ENCODE results near the gene UBE2Q1.

Gene UBE2Q1

DNA sequence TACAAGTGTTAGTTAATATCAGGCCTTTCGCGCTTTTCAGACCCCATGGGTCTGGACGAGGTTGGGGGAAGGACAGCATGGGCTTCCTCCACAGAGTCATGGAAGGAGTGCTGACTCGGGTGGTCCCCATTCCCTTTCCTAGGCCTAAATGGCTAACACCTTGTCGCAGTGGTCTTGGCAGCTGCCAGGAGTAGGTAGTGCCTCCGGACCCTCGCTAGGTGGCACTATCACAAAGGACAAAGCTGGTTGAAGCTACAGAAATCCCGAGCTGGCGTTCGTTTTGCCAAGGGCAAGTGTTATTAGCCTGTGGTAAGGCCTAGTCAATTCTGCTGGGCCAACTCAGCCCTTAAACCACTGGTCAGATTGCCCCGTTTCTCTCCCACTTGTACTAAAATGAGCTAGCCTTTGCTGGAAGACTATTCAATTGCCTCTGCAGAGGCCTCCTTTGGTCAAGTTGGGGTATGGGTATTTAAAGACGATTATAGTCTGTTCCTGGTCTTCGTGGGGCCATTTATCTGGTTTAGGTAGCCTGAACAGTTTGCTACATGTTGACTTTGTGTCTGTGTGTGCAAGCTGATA is 1.1 kb upstream of the UBE2Q1 start:
- TF ChIP-seq, protein P1, sequence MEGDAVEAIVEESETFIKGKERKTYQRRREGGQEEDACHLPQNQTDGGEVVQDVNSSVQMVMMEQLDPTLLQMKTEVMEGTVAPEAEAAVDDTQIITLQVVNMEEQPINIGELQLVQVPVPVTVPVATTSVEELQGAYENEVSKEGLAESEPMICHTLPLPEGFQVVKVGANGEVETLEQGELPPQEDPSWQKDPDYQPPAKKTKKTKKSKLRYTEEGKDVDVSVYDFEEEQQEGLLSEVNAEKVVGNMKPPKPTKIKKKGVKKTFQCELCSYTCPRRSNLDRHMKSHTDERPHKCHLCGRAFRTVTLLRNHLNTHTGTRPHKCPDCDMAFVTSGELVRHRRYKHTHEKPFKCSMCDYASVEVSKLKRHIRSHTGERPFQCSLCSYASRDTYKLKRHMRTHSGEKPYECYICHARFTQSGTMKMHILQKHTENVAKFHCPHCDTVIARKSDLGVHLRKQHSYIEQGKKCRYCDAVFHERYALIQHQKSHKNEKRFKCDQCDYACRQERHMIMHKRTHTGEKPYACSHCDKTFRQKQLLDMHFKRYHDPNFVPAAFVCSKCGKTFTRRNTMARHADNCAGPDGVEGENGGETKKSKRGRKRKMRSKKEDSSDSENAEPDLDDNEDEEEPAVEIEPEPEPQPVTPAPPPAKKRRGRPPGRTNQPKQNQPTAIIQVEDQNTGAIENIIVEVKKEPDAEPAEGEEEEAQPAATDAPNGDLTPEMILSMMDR (IDR thresholded peaks at IDR 0.05; ENCODE audit: low read depth, low read length, missing control alignments): peak; percentile 95
- Histone ChIP-seq H3K27ac (peak overlapping the region; percentile 78), H3K36me3 (replicated peaks) (peaks cover 12% of the 10 kb centered on the region), H3K27me3 (replicated peaks) (no peaks in the 10 kb centered on the region), H3K4me3 (ENCODE audit: low read depth, low read length) (peak overlapping the region; percentile 64)
- in situ Hi-C loops (cut with HindIII; ENCODE audit: low pct_ligation_motif_present, low sequenced_read_pairs): no loop called here
- peak; percentile 87 for DNase-seq

DNA sequence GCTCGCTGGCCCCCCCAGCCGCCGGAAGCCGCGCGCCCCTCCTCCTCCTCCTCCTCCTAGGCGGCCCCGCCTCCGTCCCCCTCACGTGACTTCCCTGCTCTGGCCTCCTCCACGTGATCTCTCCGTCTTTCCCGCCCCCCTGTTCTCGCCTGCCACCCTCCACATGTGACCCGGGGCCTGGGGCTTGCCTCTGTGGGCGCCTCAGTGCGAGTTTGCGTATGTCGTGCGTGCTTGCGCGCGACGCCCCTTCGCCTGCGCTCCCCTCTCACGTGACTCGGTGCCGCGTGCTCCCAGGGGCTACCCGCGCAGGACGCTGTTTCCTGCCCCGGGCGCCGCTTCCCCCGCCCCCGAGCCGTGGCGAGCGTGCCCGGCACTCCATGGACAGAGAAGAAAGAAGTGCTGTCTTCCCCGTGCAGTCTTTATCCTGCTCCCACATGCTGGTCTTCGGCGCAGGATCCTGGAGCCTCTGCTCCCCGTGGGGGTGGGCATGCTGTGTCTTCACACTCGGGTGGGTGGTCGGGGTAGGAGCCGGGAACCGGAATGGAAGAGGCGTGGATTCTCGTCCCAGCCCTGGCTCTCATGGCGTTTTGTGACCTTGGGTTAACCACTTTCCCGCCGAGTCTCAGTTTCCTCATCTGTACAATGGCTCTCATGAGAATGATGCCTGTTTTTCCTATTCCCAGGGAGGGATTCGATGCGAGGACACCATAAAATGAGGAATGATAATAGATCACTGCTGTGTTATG is 431 bp upstream of the UBE2Q1 start:
- H3K4me3 ChIP-seq (ENCODE audit: low read depth, low read length): peak overlapping the region; percentile 64
- DNase-seq: peak; percentile 96
- H3K27me3 ChIP-seq (replicated peaks): no peaks in the 10 kb centered on the region
- TF ChIP-seq, protein P1 (IDR thresholded peaks at IDR 0.05; ENCODE audit: low read depth, low read length, missing control alignments): no peak
- in situ Hi-C loops (cut with HindIII; ENCODE audit: low pct_ligation_motif_present, low sequenced_read_pairs): no loop called here
- H3K36me3 ChIP-seq (replicated peaks): peaks cover 17% of the 10 kb centered on the region
- peak overlapping the region; percentile 78 for H3K27ac ChIP-seq

DNA sequence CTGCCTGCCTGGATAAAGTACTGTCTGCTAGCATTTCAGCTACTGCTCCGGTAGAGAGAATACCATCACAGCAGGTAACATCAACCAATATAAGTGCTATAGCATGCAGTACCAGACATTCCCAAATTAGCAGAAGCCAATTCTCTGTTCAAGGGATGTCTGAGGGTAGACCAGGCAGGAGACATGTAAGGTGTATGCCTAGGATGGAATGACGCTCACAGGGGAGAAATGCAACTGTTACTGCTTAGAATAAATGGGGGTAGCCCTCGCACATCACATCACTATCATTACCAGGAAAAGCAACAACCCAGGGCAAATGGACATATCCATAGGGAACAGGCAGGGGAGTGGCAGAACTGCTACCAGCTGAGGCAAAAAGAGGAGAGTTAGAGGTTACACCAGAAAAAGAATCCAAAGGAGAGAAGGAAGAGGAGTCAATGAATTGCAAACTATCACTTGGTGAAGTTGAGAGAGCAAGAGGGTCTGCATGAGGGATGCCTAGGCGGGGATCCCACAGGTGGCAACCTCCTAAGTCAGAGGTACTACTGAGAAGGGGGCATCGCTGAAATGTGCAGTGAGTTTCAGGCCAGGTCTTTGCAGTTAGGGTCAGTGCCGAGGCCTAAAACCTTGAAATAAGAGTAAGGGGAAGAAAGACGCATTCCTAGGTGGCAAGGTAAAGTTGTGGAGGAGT is 1.1 kb downstream of the UBE2Q1 start:
- Histone ChIP-seq H3K27ac (no peak overlapping the region), H3K27me3 (replicated peaks) (no peaks in the 10 kb centered on the region), H3K4me3 (ENCODE audit: low read depth, low read length) (peak overlapping the region; percentile 78), H3K36me3 (replicated peaks) (peaks cover 31% of the 10 kb centered on the region)
- TF ChIP-seq, protein P1 (IDR thresholded peaks at IDR 0.05; ENCODE audit: low read depth, low read length, missing control alignments): no peak
- DNase-seq: no peak
- in situ Hi-C loops (cut with HindIII; ENCODE audit: low pct_ligation_motif_present, low sequenced_read_pairs): no loop called here

DNA sequence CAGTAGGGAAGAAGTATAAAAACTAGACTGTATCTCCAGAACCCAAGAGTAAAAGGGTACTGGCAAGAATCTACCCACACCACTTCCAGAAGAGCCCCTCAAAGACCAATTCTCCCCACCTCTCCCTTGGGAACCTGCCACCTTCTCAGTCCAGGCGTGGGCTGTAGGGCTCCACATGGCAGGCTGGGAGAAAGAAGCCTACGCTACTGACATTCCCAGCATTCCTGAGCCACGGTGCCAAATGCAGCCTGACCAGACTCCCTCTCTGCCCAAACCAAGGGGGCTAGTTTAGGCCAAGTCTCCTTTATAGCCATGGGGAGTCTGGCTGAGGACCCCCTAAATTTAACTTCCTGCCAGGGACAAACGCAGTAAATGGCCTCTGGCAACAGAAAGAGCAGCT is 2.0 kb downstream of the UBE2Q1 start:
- in situ Hi-C loops (cut with HindIII; ENCODE audit: low pct_ligation_motif_present, low sequenced_read_pairs): no loop called here
- TF ChIP-seq, protein P1 (IDR thresholded peaks at IDR 0.05; ENCODE audit: low read depth, low read length, missing control alignments): no peak
- H3K27me3 ChIP-seq (replicated peaks): no peaks in the 10 kb centered on the region
- H3K4me3 ChIP-seq (ENCODE audit: low read depth, low read length): peak overlapping the region; percentile 78
- no peak for DNase-seq
- no peak overlapping the region for H3K27ac ChIP-seq
- peaks cover 41% of the 10 kb centered on the region for H3K36me3 ChIP-seq (replicated peaks)

DNA sequence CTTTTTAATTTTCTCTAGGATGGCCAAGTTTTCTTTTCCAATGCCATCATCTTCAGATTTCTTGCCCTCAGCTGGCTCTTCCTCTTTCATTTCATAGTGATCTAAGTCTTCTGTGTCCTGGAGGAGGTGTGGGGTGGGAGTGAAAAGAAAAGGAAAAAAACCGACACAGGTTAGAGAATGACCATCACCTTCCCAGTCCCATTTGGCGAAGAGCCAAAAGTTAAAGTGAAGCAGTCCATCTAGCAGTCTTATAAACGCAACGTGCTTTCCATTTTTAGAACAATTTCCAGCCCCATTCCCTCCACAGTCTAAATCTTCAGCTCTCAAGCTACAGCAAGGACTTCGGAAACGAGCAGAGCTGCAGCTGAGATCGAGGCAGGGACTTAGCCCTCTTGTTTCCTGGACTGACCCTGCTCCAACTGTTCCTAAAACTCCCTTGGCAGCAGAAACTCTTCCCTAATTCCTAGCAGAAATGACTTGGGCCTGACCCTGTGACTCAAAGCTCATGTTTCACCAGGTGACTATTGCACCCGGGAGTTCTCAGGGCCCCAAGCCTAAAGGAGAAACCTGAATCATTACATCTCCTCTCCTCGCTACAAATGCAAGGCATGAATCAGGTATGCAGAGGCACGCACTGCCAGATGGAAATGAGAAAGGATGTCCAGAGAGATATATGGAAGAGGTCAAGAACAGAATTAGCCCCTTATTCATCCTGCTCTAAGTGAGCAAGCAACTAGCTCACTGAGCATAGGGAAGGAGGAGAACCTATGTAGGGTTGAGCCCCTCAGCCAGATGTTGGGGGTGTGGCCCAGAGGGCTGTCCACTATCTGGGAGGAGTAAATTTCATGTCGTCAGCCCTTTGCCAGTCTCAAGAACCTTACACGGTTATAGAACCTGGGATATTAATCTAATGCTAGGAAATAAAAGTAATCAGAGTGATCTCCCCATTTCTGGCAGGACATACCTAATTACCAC is 5.1 kb downstream of the UBE2Q1 start:
- peaks cover 63% of the 10 kb centered on the region for H3K36me3 ChIP-seq (replicated peaks)
- TF ChIP-seq, protein P1 (IDR thresholded peaks at IDR 0.05; ENCODE audit: low read depth, low read length, missing control alignments): no peak
- H3K27ac ChIP-seq: no peak overlapping the region
- in situ Hi-C loops (cut with HindIII; ENCODE audit: low pct_ligation_motif_present, low sequenced_read_pairs): no loop called here
- no peak for DNase-seq
- H3K4me3 ChIP-seq (ENCODE audit: low read depth, low read length): no peak overlapping the region
- no peaks in the 10 kb centered on the region for H3K27me3 ChIP-seq (replicated peaks)

Data from brain microvascular endothelial cell (primary cell).